Hematopoietic multipotent progenitor cell treated with erythropoietin and hydrocortisone succinate and interleukin-3 and kit ligand, for 15 days (in vitro differentiated cells): ENCODE results near the gene SYDE1.

Experiments
- DNase-seq: peaks from one replicate; pipeline ENCODE4 v3.0.0-alpha.2; 2015; ENCODE audit warnings: low spot score

Gene SYDE1

DNA sequence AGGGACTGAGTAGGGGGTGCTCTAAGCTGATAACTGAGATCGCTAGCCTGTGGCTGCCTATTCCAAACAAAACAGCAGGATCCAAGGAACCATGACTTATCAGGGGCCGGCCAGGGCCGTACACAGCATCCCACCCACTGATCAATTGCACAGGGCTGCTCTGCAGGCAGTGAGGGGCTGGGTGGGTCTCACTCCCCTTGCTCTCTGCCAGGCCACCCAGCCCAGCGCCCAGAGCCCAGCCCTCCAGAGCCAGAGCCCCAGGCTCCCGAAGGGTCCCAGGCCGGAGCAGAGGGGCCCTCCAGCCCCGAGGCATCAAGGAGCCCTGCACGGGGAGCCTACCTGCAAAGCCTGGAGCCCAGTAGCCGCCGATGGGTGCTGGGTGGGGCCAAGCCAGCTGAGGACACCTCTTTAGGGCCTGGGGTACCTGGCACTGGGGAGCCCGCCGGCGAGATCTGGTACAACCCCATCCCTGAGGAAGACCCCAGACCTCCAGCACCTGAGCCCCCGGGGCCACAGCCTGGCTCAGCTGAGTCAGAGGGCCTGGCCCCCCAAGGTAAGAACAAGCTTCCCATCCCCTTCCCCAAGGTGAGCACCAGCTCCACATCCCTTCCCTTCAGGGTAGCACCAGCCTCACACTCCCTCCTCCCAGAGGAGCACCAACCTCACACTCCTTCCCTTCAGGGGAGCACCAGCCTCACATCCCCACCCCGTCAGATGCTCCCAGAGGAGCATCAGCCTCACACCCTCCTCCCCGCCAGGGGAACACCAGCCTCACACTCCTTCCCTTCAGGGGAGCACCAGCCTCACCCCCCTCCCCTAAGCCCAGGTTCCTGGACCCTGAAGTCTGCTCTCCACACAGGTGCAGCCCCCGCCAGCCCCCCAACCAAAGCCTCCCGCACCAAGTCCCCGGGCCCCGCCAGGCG lies 1.9 kb downstream of the SYDE1 start:
- no peak for DNase-seq

DNA sequence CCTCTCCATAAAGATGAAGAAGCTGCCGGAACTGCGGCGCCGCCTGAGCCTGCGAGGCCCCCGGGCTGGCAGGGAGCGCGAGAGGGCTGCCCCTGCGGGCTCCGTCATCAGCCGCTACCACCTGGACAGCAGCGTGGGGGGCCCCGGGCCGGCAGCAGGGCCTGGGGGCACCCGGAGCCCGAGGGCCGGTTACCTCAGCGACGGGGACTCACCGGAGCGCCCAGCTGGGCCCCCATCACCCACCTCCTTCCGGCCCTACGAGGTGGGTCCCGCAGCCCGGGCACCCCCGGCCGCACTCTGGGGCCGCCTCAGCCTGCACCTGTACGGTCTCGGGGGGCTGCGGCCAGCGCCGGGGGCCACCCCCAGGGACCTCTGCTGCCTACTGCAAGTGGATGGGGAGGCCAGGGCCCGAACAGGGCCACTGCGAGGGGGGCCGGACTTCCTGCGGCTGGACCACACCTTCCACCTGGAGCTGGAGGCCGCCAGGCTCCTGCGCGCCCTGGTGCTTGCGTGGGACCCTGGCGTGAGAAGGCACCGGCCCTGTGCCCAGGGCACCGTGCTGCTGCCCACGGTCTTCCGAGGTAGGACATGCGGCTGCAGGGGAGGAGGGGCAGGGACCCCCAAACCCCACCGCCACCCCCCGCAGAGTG lies 2.7 kb downstream of the SYDE1 start:
- DNase-seq = no peak

DNA sequence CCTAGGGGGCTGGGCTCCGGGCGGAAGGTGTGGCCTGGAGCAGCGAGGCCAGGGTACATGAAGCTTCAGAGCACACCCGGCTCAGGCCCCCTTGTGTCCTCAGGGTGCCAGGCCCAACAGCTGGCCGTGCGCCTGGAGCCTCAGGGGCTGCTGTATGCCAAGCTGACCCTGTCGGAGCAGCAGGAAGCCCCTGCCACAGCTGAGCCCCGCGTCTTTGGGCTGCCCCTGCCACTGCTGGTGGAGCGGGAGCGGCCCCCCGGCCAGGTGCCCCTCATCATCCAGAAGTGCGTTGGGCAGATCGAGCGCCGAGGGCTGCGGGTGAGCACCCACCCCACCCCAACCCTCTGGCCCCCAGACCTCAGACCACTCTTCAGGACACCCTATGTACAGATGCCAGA lies 3.2 kb downstream of the SYDE1 start:
- no peak for DNase-seq

DNA sequence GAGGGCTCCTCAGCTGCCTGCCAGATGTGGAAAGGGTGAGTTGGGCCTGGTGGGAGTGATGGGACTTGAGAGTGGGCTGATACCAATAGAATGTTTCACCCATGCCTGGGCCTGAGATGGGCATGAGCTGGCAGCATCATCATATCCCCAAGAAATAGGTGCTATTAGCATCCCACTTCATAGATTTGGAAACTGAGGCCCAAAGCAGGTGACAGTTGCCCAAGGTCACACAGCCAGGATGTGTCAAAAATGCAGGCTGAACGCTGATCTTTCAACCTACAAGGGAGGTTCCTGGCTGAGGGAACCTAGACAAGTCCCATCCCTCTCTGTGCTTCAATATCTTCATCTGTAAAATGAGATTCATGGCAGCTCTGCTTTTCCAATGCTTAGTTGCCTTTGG lies 4.6 kb downstream of the SYDE1 start:
- DNase-seq = no peak

DNA sequence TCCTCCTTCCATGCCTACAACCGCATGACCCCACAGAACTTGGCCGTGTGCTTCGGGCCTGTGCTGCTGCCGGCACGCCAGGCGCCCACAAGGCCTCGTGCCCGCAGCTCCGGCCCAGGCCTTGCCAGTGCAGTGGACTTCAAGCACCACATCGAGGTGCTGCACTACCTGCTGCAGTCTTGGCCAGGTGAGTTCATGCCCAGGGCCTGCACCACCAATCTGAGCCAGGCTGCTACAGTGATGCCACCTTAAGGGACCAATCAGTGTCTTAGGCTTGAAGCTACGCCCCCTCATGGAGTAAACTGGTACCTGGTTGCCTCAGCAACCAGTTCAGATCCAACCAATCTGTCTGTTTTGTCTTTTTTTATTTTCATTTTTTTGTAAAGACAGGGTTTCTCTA lies 5.2 kb downstream of the SYDE1 start:
- DNase-seq = no peak

DNA sequence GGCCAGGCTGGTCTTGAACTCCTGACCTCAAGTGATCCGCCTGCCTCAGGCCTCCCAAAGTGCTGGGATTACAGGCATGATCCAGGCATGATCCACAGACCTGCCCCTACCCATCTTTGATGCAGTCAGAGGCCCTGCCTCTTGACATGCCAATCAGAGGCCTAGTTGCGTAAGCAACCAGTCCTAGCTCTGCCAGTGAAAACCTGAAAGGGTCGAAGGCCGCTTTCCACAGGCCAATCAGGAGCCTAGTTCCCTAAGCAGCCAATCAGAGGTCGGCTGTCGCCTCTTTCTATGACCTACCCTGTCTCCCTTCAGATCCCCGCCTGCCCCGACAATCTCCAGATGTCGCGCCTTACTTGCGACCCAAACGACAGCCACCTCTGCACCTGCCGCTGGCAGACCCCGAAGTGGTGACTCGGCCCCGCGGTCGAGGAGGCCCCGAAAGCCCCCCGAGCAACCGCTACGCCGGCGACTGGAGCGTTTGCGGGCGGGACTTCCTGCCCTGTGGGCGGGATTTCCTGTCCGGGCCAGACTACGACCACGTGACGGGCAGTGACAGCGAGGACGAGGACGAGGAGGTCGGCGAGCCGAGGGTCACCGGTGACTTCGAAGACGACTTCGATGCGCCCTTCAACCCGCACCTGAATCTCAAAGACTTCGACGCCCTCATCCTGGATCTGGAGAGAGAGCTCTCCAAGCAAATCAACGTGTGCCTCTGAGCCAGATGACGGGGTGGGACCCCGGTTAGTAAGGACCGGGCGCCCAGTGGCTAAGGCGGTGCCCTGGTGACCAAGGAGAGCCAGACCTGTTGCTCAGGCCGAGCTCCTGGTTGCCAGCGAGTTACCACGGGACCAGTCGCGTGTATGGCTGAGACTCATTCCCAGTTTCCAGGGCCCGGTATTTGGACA lies 6.3 kb downstream of the SYDE1 start:
- DNase-seq = no peak

DNA sequence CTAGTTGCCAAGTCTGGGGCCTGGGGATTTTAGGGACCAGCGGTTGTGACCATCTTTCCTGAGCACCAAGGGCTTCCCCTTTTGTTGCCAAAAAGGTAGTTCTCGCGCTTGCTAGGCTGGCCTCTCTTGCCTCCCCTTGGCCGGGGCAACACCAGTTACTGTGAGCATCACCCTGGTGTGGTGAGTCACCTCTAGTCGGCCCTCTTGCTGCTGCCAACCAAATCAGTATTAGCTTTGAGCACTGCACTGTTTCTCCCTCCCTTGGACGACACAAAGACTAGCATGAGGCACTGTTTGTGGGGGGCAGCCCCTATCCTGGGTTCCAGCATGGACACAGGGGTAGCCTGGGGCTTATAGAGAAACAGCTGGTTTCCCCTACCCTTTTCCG lies 6.9 kb downstream of the SYDE1 start:
- no peak for DNase-seq

DNA sequence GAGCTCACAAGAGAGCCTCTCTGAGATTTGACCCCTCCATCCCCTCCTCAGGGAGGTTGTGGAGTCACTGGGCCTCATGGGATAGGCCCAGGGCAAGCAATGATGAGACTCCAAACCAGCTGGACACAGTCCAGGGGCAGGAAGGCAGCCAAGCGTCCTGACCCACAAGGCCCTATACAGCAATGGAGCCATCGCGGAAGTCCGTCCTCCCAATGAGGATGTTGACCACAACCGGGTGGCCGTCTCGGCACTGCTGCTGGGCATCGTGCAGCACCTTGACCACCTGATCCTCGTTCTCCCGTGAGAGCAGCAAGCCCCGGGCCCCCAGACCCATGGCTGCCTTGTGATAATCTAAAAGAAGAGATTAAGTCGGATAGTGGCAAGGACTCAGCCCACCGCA lies 7.9 kb downstream of the SYDE1 start:
- no peak for DNase-seq

DNA sequence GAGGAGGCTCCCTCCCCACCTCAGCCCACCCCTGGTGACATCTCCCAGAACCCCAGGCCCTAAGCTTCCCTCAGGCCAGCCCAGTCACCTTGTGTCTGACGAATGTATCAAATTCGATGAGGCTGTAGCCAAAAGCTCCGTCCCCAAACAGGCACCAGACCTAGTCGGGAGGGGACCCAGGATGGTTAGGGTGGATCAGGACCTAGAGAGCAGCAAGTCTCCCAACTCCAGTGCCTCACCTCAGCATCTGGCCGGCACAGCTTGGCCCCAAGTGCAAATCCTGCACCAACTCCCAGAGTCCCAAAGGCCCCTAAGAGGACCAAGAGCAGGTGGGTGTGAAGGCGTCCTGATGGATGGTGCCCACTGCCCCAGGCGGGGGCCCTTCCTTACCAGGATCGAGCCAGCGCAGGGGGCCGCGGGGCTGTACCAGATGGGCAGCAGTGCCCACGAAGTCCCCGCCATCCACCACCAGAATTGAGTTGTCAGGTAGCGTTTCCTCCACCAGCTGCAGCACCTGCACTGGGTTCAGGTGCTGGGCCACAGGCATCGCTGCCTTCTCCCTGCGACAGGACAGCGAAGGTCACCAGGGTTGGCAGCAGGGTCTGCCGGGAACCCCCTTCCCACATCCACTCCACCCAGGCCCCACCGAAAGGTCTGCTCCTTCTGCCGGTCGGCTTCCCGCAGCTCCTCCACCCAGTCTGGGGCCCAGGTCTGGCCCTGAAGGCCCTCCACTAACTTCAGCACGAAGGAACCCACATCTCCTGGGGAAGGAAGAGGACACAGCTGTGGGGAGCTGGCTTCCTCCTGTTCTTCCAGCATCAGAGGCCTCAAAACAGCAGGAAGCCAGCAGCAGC lies 8.8 kb downstream of the SYDE1 start:
- DNase-seq = no peak

DNA sequence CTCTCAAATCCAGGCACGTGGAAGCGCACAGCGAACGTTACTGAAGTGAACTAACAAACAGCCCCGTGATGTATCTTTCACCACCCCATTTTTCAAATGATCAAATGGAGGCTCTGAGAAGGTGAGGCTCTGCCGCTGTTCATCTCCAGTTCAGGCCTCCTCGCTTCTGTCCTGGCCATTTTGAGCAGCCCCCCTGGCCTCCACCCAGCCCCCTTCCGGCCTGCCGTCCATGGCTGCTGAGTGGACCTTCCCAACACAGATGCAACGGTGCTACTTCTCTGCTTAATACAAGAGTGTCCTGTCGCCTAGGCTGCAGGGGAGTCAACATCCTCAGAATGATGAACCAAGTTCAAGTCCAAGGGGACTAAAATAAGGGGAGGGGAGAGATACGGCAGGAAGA lies 9.7 kb downstream of the SYDE1 start:
- no peak for DNase-seq

DNA sequence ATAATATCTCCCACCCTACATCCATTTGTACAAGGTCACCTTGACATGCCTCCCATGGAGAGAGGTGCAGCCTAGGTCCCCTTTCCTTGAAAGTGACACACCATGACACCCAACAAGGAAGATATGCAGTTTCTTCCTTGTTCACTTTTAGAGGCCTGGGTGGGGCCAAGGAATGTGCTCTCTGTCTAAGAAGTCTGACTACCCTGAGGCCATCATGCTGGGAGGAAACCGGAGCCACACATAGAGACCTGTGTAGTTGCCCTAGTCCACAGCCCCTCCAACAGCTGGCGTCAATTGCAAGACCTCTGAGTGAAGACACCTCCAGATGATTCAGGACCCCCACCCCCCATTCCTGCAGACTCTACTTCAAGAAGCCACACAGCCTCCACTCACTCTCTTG lies 11.0 kb downstream of the SYDE1 start:
- DNase-seq = no peak

DNA sequence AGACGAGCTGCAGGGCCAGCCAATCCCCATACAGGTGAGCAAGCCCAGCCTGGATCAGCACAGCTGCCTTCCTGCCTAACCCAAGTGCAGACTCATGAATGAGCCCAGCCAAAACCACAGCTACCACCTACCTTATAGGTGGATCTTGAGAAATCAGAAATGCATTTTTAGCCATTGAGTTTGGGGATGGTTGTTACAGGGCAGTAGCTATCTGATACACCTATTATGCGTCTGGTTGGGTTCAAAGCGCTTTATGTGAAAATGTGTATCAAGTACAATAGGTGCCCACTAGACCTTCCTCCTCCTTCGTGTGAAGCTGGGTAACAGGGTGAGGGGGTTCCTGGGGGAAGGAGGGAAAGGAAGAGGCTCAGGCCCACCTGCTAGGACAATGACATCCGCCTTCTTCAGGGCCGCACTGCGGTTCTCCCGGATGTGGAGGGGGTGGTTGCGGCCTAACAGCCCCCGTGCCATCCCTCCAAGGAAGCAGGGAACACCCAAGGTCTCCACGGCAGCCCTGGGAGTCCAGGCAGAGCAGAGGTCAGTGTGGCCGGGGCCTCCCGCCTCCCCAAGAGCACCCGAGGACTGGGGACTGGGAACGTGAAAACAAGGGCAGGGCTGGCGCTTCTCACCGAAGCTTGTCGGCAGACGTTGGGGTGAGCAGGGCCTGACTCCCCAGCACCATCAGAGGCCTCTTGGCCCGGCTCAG lies 11.7 kb downstream of the SYDE1 start:
- DNase-seq = no peak

DNA sequence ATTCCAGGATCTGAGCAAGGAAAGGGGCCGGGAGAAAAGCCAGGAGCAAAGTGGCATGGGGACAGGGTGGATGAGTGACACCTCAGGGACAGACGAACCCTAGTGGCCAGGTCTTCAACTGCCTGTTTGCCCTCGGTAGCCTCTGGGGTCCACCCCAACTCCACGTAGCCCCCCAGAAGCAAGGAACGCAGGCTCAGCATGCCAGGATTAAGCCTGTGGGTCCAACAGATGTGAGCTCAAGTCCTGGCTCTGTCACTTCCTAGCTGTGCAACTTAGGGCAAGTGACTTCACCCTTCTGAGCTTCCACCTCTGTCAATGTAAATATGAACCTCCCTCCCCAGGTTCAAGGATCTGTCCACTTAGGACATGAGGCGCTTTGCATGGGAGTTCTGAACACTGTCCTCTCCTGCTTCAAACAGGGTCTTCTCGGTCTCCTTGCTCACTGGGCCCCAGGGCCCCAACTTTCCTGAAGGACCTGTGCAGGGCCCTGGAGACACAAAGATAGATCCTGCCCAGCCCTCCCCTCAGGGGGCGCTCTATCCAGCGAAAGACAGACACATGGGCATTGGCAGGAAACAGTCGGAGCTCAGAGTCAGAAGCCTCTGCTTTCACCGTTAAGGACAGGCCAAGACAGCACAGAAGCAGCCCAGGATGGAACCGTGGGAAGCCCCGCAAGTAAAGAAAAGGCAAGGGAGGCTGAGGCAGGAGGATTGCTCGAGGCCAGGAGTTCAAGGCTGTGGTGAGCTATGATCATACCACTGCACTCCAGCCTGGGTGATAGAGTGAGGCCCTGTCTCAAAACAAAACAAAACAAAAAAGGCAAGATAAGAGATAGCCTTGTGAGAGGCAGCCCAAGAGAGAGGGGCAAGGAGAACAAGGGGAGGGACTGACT lies 13.2 kb downstream of the SYDE1 start:
- DNase-seq = no peak

DNA sequence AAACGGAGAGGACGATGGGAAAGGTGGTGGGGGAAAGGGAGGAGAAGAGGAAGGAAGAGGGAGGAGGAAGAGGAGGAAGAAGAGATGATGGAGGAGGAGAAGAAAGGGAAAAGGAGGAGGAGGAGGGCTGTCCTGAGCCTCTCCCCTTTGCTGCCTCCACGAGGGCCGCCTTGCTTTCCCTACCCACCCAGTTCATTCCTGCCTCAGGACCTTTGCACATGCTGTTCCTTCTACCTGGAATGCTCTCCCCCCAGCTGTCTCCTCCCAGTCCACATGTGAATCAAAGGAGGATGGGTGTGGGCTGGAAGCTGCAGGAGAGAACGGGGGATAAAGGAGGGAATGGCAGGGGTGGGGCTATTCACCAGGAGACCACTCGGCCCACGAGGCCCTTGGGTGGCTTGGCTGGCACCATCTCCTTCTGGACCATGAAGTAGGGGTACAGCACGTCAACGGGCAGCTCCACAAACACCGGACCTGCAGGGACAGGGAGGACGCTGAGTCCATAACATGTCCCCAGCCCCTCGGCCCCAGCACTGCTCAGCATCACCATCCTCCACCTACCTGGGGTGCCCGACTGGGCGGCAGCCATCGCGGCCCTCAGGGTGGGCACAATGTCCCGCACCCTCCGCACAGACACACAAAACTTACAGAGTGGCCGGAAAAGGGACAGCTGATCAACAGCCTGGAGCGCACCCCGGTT lies 15.3 kb downstream of the SYDE1 start:
- DNase-seq = no peak

DNA sequence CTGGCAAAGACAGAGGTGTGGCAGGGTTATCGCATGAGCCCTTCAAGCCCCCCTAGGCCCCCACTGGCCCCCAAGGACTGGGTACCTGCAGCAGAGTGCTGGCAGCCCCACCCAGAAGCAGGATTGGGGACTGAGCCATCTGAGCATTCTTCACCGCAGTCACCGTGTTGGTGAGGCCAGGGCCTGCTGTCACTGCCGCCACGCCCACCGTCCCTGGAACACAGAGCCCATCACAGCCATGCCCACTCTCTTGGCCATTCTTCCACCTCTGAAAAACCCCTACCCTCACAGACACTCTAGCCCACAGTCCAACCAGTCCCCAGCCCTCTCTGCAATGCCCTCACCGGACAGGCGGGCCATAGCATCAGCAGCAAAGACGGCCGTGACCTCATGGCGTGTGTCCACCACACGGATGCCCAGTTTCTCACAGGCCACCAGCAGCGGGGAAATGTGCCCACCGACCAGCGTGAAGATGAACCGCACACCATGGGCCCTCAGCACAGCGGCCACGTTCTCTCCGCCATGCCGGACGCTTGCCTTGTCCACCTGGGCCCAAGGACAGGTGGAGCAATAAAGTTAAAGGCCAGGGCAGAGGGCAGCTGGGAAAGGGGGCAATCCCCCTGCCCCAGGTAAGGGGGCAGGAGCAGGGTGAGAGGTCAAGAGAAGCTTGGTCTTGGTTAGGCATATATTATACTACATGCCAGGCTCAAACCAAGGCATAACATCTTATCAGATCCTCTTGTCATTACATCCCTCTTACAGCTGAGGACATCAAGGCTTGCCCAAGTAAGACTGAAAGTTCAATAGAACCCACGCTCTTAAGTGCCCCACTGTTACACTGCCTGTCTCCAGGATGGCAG lies 16.1 kb downstream of the SYDE1 start:
- peak; percentile 5 for DNase-seq

DNA sequence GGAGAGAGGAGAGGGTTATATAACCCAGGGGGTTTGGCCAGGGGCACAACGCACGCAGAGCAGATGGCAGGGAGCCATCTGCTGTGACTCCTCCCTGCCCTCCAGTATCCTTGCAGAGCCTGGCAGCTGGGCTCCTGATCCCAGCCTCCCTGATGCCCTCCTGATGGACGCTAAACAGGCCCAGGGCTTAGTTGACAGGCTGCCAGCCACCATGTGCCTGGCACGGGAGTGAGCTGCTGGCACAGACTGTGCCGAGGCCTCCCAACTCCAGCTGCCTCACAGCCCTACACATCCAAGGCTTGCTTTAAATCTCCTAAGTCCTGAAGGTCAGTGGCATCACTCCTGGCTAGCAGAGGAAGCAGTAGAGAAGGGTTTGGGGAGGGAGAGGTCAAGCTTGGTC lies 16.7 kb downstream of the SYDE1 start:
- no peak for DNase-seq

DNA sequence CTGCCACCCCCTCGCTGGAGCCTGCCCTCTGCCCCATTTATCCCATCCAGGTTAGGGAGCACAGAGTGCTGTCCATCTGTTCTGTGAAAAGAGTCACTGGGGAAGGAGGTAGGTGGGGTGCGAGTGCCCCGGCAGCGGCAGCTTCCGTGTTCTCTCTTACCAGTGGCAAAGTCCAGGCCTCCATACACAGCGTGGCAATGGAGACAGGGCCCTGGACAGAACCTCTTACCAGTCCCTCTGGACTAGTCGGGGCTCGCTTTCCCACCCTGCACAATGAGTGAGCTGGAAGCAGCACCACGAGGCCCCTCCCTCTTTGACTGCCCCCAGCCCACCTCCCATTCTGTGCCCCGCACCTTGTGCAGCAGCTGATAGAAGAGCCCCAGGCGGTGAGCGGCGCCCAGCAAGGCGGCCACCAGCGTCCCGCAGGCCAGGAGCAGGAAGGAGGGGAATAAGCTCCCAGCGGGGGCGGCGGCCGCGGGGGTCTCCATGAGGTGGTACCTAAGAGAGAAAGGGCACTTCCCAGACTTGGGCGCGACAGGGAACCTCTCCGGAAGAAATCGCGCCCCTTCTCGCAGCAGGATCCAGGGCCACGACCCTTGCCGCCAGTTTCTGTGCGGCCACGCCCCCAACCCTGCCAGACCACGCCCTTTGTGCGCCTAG lies 17.5 kb downstream of the SYDE1 start:
- DNase-seq = no peak
